Liver (tissue), 9 donors: Measurements from ENCODE around the gene TAF1C. TPM values are rescaled to one million over a fixed set of nuclear protein-coding genes. Genes with fewer than 3 reads are reported as not detected.

ENCODE experiments used
- DNase-seq: peaks from one replicate; pipeline ENCODE4 v3.0.0-alpha.2; 2017; ENCODE audit warnings: low spot score
- H3K27ac ChIP-seq, 2 donors: one replicate each; pipeline ENCODE4 v1.7.0; 2013; ENCODE audit warnings: inconsistent platforms in 2 of 2, low read length in 2 of 2, control low read depth in 1 of 2, low read depth in 1 of 2, mild to moderate bottlenecking in 1 of 2
- H3K27me3 ChIP-seq, 4 donors: one replicate each; pipeline versions ENCODE4 v1.6.1 to v1.7.0; 2013; ENCODE audit warnings: low read length in 3 of 4, inconsistent platforms in 1 of 4, mild to moderate bottlenecking in 1 of 4, moderate library complexity in 1 of 4; ENCODE audit not compliant: control insufficient read depth in 4 of 4, insufficient read depth in 4 of 4
- H3K36me3 ChIP-seq, 4 donors: one replicate each; pipeline versions ENCODE4 v1.6.1 to v1.7.0; 2013; ENCODE audit warnings: low read length in 3 of 4, mild to moderate bottlenecking in 3 of 4, low read depth in 1 of 4, moderate library complexity in 1 of 4; ENCODE audit not compliant: control insufficient read depth in 4 of 4, insufficient read depth in 3 of 4
- H3K4me1 ChIP-seq, 4 donors: one replicate each; pipeline versions ENCODE4 v1.6.1 to v1.7.0; 2013; ENCODE audit warnings: low read length in 3 of 4, mild to moderate bottlenecking in 3 of 4, moderate library complexity in 1 of 4; ENCODE audit not compliant: control insufficient read depth in 4 of 4, insufficient read depth in 4 of 4
- H3K4me3 ChIP-seq, 3 donors: one replicate each; pipeline versions ENCODE4 v1.6.1 to v1.7.0; 2013; ENCODE audit warnings: low read length in 3 of 3, control low read depth in 1 of 3, low read depth in 1 of 3, mild to moderate bottlenecking in 1 of 3
- H3K9ac ChIP-seq, 2 donors: one replicate each; pipeline ENCODE4 v1.7.0; 2013; ENCODE audit warnings: low read length in 2 of 2, mild to moderate bottlenecking in 2 of 2, moderate library complexity in 2 of 2, control low read depth in 1 of 2, low read depth in 1 of 2
- H3K9me3 ChIP-seq, 4 donors: one replicate each; pipeline versions ENCODE4 v1.6.1 to v1.7.0; 2013; ENCODE audit warnings: low read length in 3 of 4; ENCODE audit not compliant: control insufficient read depth in 4 of 4
- ATF3 ChIP-seq: IDR thresholded peaks from 2 replicates; pipeline ENCODE4 v1.6.1; 2016; ENCODE audit warnings: antibody characterized with exemption
- CTCF ChIP-seq: fragments of 150-350 bp; IDR thresholded peaks from 2 replicates; pipeline ENCODE4 v1.5.1; 2017; ENCODE audit warnings: improper control_type of control experiment, low read depth, low read length; ENCODE audit not compliant: missing input control
- EGR1 ChIP-seq, 2 donors: IDR thresholded peaks; 2 replicates each; pipeline ENCODE4 v1.6.1; 2016 to 2018; ENCODE audit warnings: antibody characterized with exemption in 2 of 2, low read depth in 2 of 2
- FOXA1 ChIP-seq: IDR thresholded peaks from 2 replicates; pipeline ENCODE4 v1.6.1; 2016; ENCODE audit warnings: antibody characterized with exemption
- FOXA2 ChIP-seq: IDR thresholded peaks from 2 replicates; pipeline ENCODE4 v1.6.1; 2016; ENCODE audit warnings: antibody characterized with exemption
- GABPA ChIP-seq, 2 donors: IDR thresholded peaks in 1 of 2; conservative IDR thresholded peaks in 1 of 2; 2 replicates each; pipeline ENCODE4 v1.6.1; 2016; ENCODE audit warnings: antibody characterized with exemption in 2 of 2, mild to moderate bottlenecking in 1 of 2, moderate library complexity in 1 of 2
- HNF4A ChIP-seq, 2 donors: conservative IDR thresholded peaks; 2 replicates each; pipeline ENCODE4 v1.6.1; 2016; ENCODE audit warnings: antibody characterized with exemption in 2 of 2, mild to moderate bottlenecking in 2 of 2
- HNF4G ChIP-seq: IDR thresholded peaks from 2 replicates; pipeline ENCODE4 v1.6.1; 2016; ENCODE audit warnings: antibody characterized with exemption
- MAX ChIP-seq: IDR thresholded peaks from 2 replicates; pipeline ENCODE4 v1.6.1; 2016; ENCODE audit warnings: antibody characterized with exemption
- NR2F2 ChIP-seq: IDR thresholded peaks from 2 replicates; pipeline ENCODE4 v1.6.1; 2016; ENCODE audit warnings: antibody characterized with exemption
- RAD21 ChIP-seq, 2 donors: IDR thresholded peaks; 2 replicates each; pipeline ENCODE4 v1.6.1; 2016; ENCODE audit warnings: antibody characterized with exemption in 2 of 2, mild to moderate bottlenecking in 2 of 2
- REST ChIP-seq: IDR thresholded peaks from 2 replicates; pipeline ENCODE4 v1.6.1; 2016; ENCODE audit warnings: antibody characterized with exemption, mild to moderate bottlenecking
- RXRA ChIP-seq, 2 donors: IDR thresholded peaks; 2 replicates each; pipeline ENCODE4 v1.6.1; 2017 to 2018; ENCODE audit warnings: antibody characterized with exemption in 2 of 2, mild to moderate bottlenecking in 1 of 2
- SP1 ChIP-seq: IDR thresholded peaks from 2 replicates; pipeline ENCODE4 v1.6.1; 2018; ENCODE audit warnings: antibody characterized with exemption, mild to moderate bottlenecking
- TAF1 ChIP-seq: conservative IDR thresholded peaks from 2 replicates; pipeline ENCODE4 v1.6.1; 2016; ENCODE audit warnings: antibody characterized with exemption, mild to moderate bottlenecking
- YY1 ChIP-seq: IDR thresholded peaks from 2 replicates; pipeline ENCODE4 v1.6.1; 2016; ENCODE audit warnings: antibody characterized with exemption, mild to moderate bottlenecking
- ZBTB33 ChIP-seq: IDR thresholded peaks from 2 replicates; pipeline ENCODE4 v1.6.1; 2016; ENCODE audit warnings: antibody characterized with exemption
- WGBS: extraction: QIAGEN DNeasy Blood & Tissue Kit; methylation state at CpG from one replicate; pipeline ENCODE4 v1.1.7; 2013; 5-methylcytosine and 5-hydroxymethylcytosine counted together
- polyA plus RNA-seq, 2 donors: library from polyadenylated mRNA; stranded (reverse) in 1 of 2; unstranded in 1 of 2; fragments of 200-250 nt in 1 of 2; fragments of >200 nt in 1 of 2; fragmentation: Nextera tagmentation in 1 of 2; extraction: Ambion mirVana in 1 of 2; gene quantifications; one replicate each; pipeline versions ENCODE4 v1.2.1 to v1.2.3, GENCODE V29; 2013 to 2015
- total RNA-seq, 2 donors: library from RNA; depleted of rRNA; stranded (reverse); fragments of >200 nt; gene quantifications; one replicate each; pipeline ENCODE4 v1.2.3, GENCODE V29; 2014
- donor health status: healthy.
- donor health status: healthy.
- donor health status: healthy.
- donor health status: healthy.
- donor health status: healthy.

Gene TAF1C
- total and polyA plus RNA-seq, 4 donors, result 10.2 to 34.5 (median 11.3) TPM

GRCh38 chr16:84174396-84174795 is 12.5 kb downstream of the TAF1C start (continued):
- TF ChIP-seq REST, result no peak
- TF ChIP-seq TAF1, result no peak
- TF ChIP-seq NR2F2, result no peak

- Histone ChIP-seq H3K27me3 (no peaks in the 10 kb centered on the region), H3K27ac (no peak overlapping the region), H3K9ac (no peak overlapping the region), H3K36me3 (no peaks in the 10 kb centered on the region), H3K4me1 (no peaks in the 10 kb centered on the region), H3K4me3 (no peak overlapping the region), H3K9me3 (no peaks in the 10 kb centered on the region)
- DNase-seq, result no peak
- TF ChIP-seq NR2F2, result no peak
- TF ChIP-seq TAF1, result no peak
- no peak for TF ChIP-seq FOXA1
- WGBS, result 76% methylated on average over 11 of the region's 11 CpGs
Observed at GRCh38 chr16:84169765-84170310, 17.0 kb downstream of the TAF1C start.

GRCh38 chr16:84166796-84167695 is 19.8 kb downstream of the TAF1C start:
- 75% methylated on average over 13 of the region's 13 CpGs for WGBS
- no peak overlapping the region for H3K27ac ChIP-seq
- DNase-seq, result no peak

More at GRCh38 chr16:84166796-84167695, 19.8 kb downstream of the TAF1C start:
- TF ChIP-seq RXRA (IDR thresholded peaks at IDR 0.05) (no peak), FOXA2 (no peak), YY1 (no peak), HNF4A (conservative IDR thresholded peaks at IDR 0.05) (no peak), HNF4G (no peak), REST (no peak), FOXA1 (no peak), ZBTB33 (no peak), GABPA (IDR thresholded peaks at IDR 0.05 in 1 of 2, conservative IDR thresholded peaks at IDR 0.05 in 1 of 2) (no peak), EGR1 (IDR thresholded peaks at IDR 0.05; ENCODE audit: low read depth in 2 of 2) (no peak), RAD21 (IDR thresholded peaks at IDR 0.05) (no peak), MAX (no peak), NR2F2 (no peak), SP1 (no peak), ATF3 (no peak), TAF1 (no peak), CTCF (no peak)
- H3K9me3 ChIP-seq, result no peaks in the 10 kb centered on the region
- H3K4me1 ChIP-seq, result no peaks in the 10 kb centered on the region
- H3K4me3 ChIP-seq, result no peak overlapping the region
- H3K36me3 ChIP-seq, result no peaks in the 10 kb centered on the region
- no peak overlapping the region for H3K9ac ChIP-seq
- H3K27me3 ChIP-seq, result no peaks in the 10 kb centered on the region
